Globus pallidus (tissue), 1 donor: ENCODE results near the gene KLF11.
"Not testable (repeated sequence)": the region's sequence is repeated elsewhere in the genome, so short reads cannot be mapped to it uniquely, and the experiment has no call there.

Experiments
- DNase-seq: peaks from one replicate; pipeline ENCODE4 v3.0.0-alpha.2; 2015; ENCODE audit warnings: low spot score

Gene KLF11

GRCh38 chr2:10084223-10084865 lies 41.0 kb downstream of the KLF11 start:
- no peak for DNase-seq

- DNase-seq, result no peak
Measured at GRCh38 chr2:10085043-10085667, 41.8 kb downstream of the KLF11 start.

GRCh38 chr2:10085668-10086059 lies 42.3 kb downstream of the KLF11 start:
- no peak for DNase-seq

GRCh38 chr2:10086950-10087349 lies 43.6 kb downstream of the KLF11 start:
- no peak for DNase-seq

GRCh38 chr2:10087360-10087759 lies 44.0 kb downstream of the KLF11 start:
- no peak for DNase-seq

- DNase-seq, result no peak
Measured at GRCh38 chr2:10089565-10090190, 46.3 kb downstream of the KLF11 start.

- DNase-seq, result no peak
Measured at GRCh38 chr2:10091182-10091888, 48.0 kb downstream of the KLF11 start.

- not testable (repeated sequence) for DNase-seq
Measured at GRCh38 chr2:10091889-10092244, 48.5 kb downstream of the KLF11 start.

GRCh38 chr2:10094271-10094814 lies 51.0 kb downstream of the KLF11 start:
- no peak for DNase-seq

- DNase-seq, result no peak
Measured at GRCh38 chr2:10095175-10095574, 51.8 kb downstream of the KLF11 start.

GRCh38 chr2:10096641-10097040 lies 53.3 kb downstream of the KLF11 start:
- DNase-seq, result no peak

- DNase-seq, result peak; percentile 31
Measured at GRCh38 chr2:10097352-10098148, 54.2 kb downstream of the KLF11 start.

- DNase-seq, result no peak
Measured at GRCh38 chr2:10101491-10101890, 58.1 kb downstream of the KLF11 start.

- no peak for DNase-seq
Measured at GRCh38 chr2:10103179-10103578, 59.8 kb downstream of the KLF11 start.
